Vagina (tissue), 2 donors: Measurements from ENCODE around the gene TRPV3.

Experiments
- CTCF ChIP-seq, 3 experiments: fragments of 450-650 bp in 2 of 3; fragments of 200-600 bp in 1 of 3; sonication (generic) in 1 of 3; IDR thresholded peaks; one replicate each; pipeline ENCODE4 v1.5.1; 2017 to 2019; ENCODE audit warnings: antibody characterized with exemption in 3 of 3, mild to moderate bottlenecking in 2 of 3, moderate library complexity in 2 of 3
- POLR2A ChIP-seq, 2 donors: fragments of 450-650 bp; IDR thresholded peaks; one replicate each; pipeline ENCODE4 v1.6.1; 2017; ENCODE audit warnings: antibody characterized with exemption in 2 of 2, mild to moderate bottlenecking in 2 of 2, moderate library complexity in 2 of 2
- POLR2AphosphoS5 ChIP-seq, 2 donors: sonication (generic); formaldehyde crosslinking; IDR thresholded peaks; one replicate each; pipeline ENCODE4 v1.9.0; 2017; ENCODE audit warnings: antibody characterized with exemption in 2 of 2, mild to moderate bottlenecking in 2 of 2, low read depth in 1 of 2; ENCODE audit not compliant: insufficient read depth in 1 of 2

GRCh38 chr17:3576970-3577369 is 19.4 kb upstream of the TRPV3 start:
- TF ChIP-seq CTCF (IDR thresholded peaks at IDR 0.05) (no peak), POLR2AphosphoS5 (IDR thresholded peaks at IDR 0.05; ENCODE audit: insufficient read depth in 1 of 2, low read depth in 1 of 2) (no peak), POLR2A (IDR thresholded peaks at IDR 0.05) (no peak)
